ENCODE measurements around the gene TENM3.
A peak's percentile ranks its signal among the peaks of the same experiment; 100 is the strongest.
"Not testable (repeated sequence)": the region's sequence is repeated elsewhere in the genome, so short reads cannot be mapped to it uniquely, and the experiment has no call there.

Gene TENM3

GRCh38 chr4:182799515-182800215 is 556.5 kb downstream of the TENM3 start:
- no peak for DNase-seq

- no peak for DNase-seq
Observed at GRCh38 chr4:182800216-182800515, 557.0 kb downstream of the TENM3 start.

- DNase-seq, result no peak
Observed at GRCh38 chr4:182801636-182802035, 558.4 kb downstream of the TENM3 start.

GRCh38 chr4:182802621-182803020 is 559.4 kb downstream of the TENM3 start:
- no peak for DNase-seq

- no peak for DNase-seq
Observed at GRCh38 chr4:182803235-182803634, 560.0 kb downstream of the TENM3 start.

- no peak for DNase-seq
Observed at GRCh38 chr4:182804131-182804530, 560.9 kb downstream of the TENM3 start.

- no peak for DNase-seq
Observed at GRCh38 chr4:182805321-182805720, 562.1 kb downstream of the TENM3 start.

GRCh38 chr4:182805750-182806149 is 562.5 kb downstream of the TENM3 start:
- no peak for DNase-seq

GRCh38 chr4:182806259-182807252 is 563.4 kb downstream of the TENM3 start:
- DNase-seq, result peak; percentile 69

- DNase-seq, result no peak
Observed at GRCh38 chr4:182807346-182807745, 564.1 kb downstream of the TENM3 start.

GRCh38 chr4:182807767-182808548 is 564.8 kb downstream of the TENM3 start:
- DNase-seq, result no peak

GRCh38 chr4:182808673-182809416 is 565.6 kb downstream of the TENM3 start:
- DNase-seq, result peak; percentile 7

- DNase-seq, result no peak
Observed at GRCh38 chr4:182809417-182810102, 566.4 kb downstream of the TENM3 start.

GRCh38 chr4:182810103-182810615 is 567.0 kb downstream of the TENM3 start:
- DNase-seq, result no peak

- DNase-seq, result no peak
Observed at GRCh38 chr4:182812916-182813315, 569.7 kb downstream of the TENM3 start.

GRCh38 chr4:182814065-182814464 is 570.9 kb downstream of the TENM3 start:
- not testable (repeated sequence) for DNase-seq

GRCh38 chr4:182818926-182819730 is 575.9 kb downstream of the TENM3 start:
- no peak for DNase-seq

- DNase-seq, result no peak
Observed at GRCh38 chr4:182819751-182820150, 576.5 kb downstream of the TENM3 start.

- no peak for DNase-seq
Observed at GRCh38 chr4:182822554-182822953, 579.4 kb downstream of the TENM3 start.

GRCh38 chr4:182823576-182823975 is 580.4 kb downstream of the TENM3 start:
- no peak for DNase-seq

- DNase-seq, result no peak
Observed at GRCh38 chr4:182825003-182825402, 581.8 kb downstream of the TENM3 start.
